ENCODE data around the gene PIK3C2A.

The PIK3C2A gene

GRCh38 chr11:17208257-17208999 lies 642 bp upstream of the PIK3C2A start:
- TF ChIP-seq CTCF (conservative IDR thresholded peaks at IDR 0.05) = no peak
- H3K27ac ChIP-seq = peak overlapping the region; percentile 99

- no peak for TF ChIP-seq CTCF (conservative IDR thresholded peaks at IDR 0.05)
- peak overlapping the region; percentile 99 for H3K27ac ChIP-seq
Observed at GRCh38 chr11:17206463-17206862, 1.3 kb downstream of the PIK3C2A start.

- TF ChIP-seq CTCF (conservative IDR thresholded peaks at IDR 0.05) = no peak
- no peak overlapping the region for H3K27ac ChIP-seq
Observed at GRCh38 chr11:17197431-17197898, 10.3 kb downstream of the PIK3C2A start.

- no peak for TF ChIP-seq CTCF (conservative IDR thresholded peaks at IDR 0.05)
- no peak overlapping the region for H3K27ac ChIP-seq
Observed at GRCh38 chr11:17188675-17189074, 19.1 kb downstream of the PIK3C2A start.

- no peak for TF ChIP-seq CTCF (conservative IDR thresholded peaks at IDR 0.05)
- H3K27ac ChIP-seq = no peak overlapping the region
Observed at GRCh38 chr11:17186932-17187692, 20.7 kb downstream of the PIK3C2A start.

- no peak for TF ChIP-seq CTCF (conservative IDR thresholded peaks at IDR 0.05)
- H3K27ac ChIP-seq = no peak overlapping the region
Observed at GRCh38 chr11:17185938-17186337, 21.8 kb downstream of the PIK3C2A start.

- H3K27ac ChIP-seq = no peak overlapping the region
- TF ChIP-seq CTCF (conservative IDR thresholded peaks at IDR 0.05) = no peak
Observed at GRCh38 chr11:17184882-17185587, 22.8 kb downstream of the PIK3C2A start.
